ENCODE results near the gene FAM117A. TPM values are rescaled to one million over a fixed set of nuclear protein-coding genes. Genes with fewer than 3 reads are reported as not detected.

FAM117A gene
- polyA plus RNA-seq, 1 of the 3 experiments (the other 2 are of a cell fraction): 7.8 TPM

GRCh38 chr17:49681106-49681979 lies 82.6 kb downstream of the FAM117A start (continued):
- TF ChIP-seq TCF12 (IDR thresholded peaks at IDR 0.05): no peak
- no peak for TF ChIP-seq MEF2A (IDR thresholded peaks at IDR 0.05; ENCODE audit: borderline replicate concordance, low read depth)
- TF ChIP-seq RXRA (IDR thresholded peaks at IDR 0.05; ENCODE audit: borderline replicate concordance, low read depth): no peak
- no peak for TF ChIP-seq RAD21 (IDR thresholded peaks at IDR 0.05; ENCODE audit: low read length)

- Histone ChIP-seq H3K4me3 (ENCODE audit: low read depth in 2 of 2, low read length in 1 of 2) (no peak overlapping the region), H3F3A (replicated peaks; ENCODE audit: insufficient read depth) (peaks cover under 1% of the 10 kb centered on the region), H3K4me1 (ENCODE audit: control insufficient read depth in 1 of 2, insufficient read depth in 2 of 2, low read depth in 1 of 2, low read length in 1 of 2) (peaks cover 11 to 13% of the 10 kb centered on the region in 2 experiments; a peak in 3 of 4 replicates), H3K9me2 (no peaks in the 10 kb centered on the region), H3K27ac (ENCODE audit: low read depth in 2 of 2, low read length in 1 of 2) (no peak overlapping the region), H4K20me1 (ENCODE audit: insufficient read depth) (peaks cover 17% of the 10 kb centered on the region; the same call in 1 of the 2 replicates), H3K79me2 (ENCODE audit: insufficient read depth) (peaks cover 21% of the 10 kb centered on the region), H3K36me3 (replicated peaks in 1 of 2; ENCODE audit: control insufficient read depth in 1 of 2, insufficient read depth in 2 of 2, low read length in 1 of 2) (peaks cover under 1 to 4% of the 10 kb centered on the region in 2 experiments), H3K9me3 (no peaks in the 10 kb centered on the region), H2AFZ (ENCODE audit: low read depth) (no peak overlapping the region), H3K9ac (no peak overlapping the region), H3K4me2 (no peak overlapping the region), H3K27me3 (ENCODE audit: insufficient read depth) (no peaks in the 10 kb centered on the region)
- ChIA-PET CTCF (interaction anchor here (1.1 to 50.8 kb wide), 4 partner anchors 16 to 317 kb away, joined by 3 to 2107 read pairs (median 25); partner anchors contain the start of gene NXPH3), POLR2A (no interaction called here)
- TF ChIP-seq FOXM1 (IDR thresholded peaks at IDR 0.05; ENCODE audit: low read depth) (no peak), REST (IDR thresholded peaks at IDR 0.05; ENCODE audit: low read depth, low read length) (no peak), TCF12 (IDR thresholded peaks at IDR 0.05) (no peak), TEAD4 (IDR thresholded peaks at IDR 0.05; ENCODE audit: borderline replicate concordance, insufficient read depth) (no peak), RAD21 (IDR thresholded peaks at IDR 0.05; ENCODE audit: low read length) (no peak), FOSL2 (IDR thresholded peaks at IDR 0.05; ENCODE audit: borderline replicate concordance, low read depth) (no peak), MAX (IDR thresholded peaks at IDR 0.05; ENCODE audit: low read depth) (no peak), MXI1 (IDR thresholded peaks at IDR 0.05; ENCODE audit: low read depth, low read length) (no peak), SIN3A (IDR thresholded peaks at IDR 0.05; ENCODE audit: borderline replicate concordance, low read depth, low read length) (no peak), PBX3 (IDR thresholded peaks at IDR 0.05) (no peak), ZBTB33 (IDR thresholded peaks at IDR 0.05; ENCODE audit: borderline replicate concordance, low read depth) (no peak), CTCF (IDR thresholded peaks at IDR 0.05) (no peak), USF2 (IDR thresholded peaks at IDR 0.05; ENCODE audit: borderline replicate concordance, low read depth, low read length) (no peak), EP300 (IDR thresholded peaks at IDR 0.05; ENCODE audit: borderline replicate concordance in 1 of 2, low read depth in 1 of 2, low read length in 1 of 2) (no peak)
- no peak for DNase-seq
- WGBS (ENCODE audit: low lambda C conversion rate): 90% methylated on average over 6 of the region's 6 CpGs
Measured at GRCh38 chr17:49680314-49680713, 83.6 kb downstream of the FAM117A start.
